Omental fat pad (tissue), 4 donors: Measurements from ENCODE around the gene URB1. TPM values are rescaled to one million over a fixed set of nuclear protein-coding genes. Genes with fewer than 3 reads are reported as not detected.
"Not testable (repeated sequence)": the region's sequence is repeated elsewhere in the genome, so short reads cannot be mapped to it uniquely, and the experiment has no call there.

ENCODE experiments used
- ATAC-seq: fragments of 150-250 bp; one replicate; pipeline ENCODE4 v1.9.1; 2016; ENCODE audit warnings: mild to moderate bottlenecking, moderate library complexity; ENCODE audit not compliant: low FRiP score
- DNase-seq: peaks from one replicate; pipeline ENCODE4 v3.0.0-alpha.2; 2019; ENCODE audit warnings: low spot score
- total RNA-seq, 4 donors: library from RNA; depleted of rRNA; stranded (reverse); fragments of >200 nt; gene quantifications; one replicate each; pipeline ENCODE4 v1.1.0, GENCODE V29; 2016
- TF ChIP-seq, protein P1 (sequence below), 3 donors: fragments of 450-650 bp; IDR thresholded peaks; one replicate each; pipeline ENCODE4 v1.5.1; 2016 to 2017; ENCODE audit warnings: antibody characterized with exemption in 3 of 3, mild to moderate bottlenecking in 3 of 3, moderate library complexity in 2 of 3

Gene URB1
- total RNA-seq, 4 donors from 2014 or later, result 17.3 to 48.5 (median 17.4) TPM

DNA sequence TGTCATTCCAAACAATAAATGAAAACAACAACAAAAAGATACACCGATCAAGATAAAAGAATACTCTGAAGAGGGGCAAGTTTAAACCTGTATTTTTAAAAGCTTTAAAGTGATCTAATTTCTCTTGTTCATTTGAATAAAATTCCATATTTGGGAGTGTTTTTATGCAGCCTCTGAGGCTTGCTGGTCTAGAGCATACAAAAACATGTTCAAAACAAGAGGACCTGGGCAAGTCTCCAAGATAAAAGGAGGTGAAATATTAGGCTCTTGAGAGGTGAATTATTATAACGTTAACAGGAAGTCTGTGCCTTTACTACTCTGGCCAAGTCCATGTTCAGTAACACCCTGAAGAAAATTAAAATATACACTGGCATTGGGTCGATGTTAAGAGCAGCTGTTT lies 20.1 kb downstream of the URB1 start:
- DNase-seq, result no peak
- ATAC-seq, result no peak
- TF ChIP-seq, protein P1, sequence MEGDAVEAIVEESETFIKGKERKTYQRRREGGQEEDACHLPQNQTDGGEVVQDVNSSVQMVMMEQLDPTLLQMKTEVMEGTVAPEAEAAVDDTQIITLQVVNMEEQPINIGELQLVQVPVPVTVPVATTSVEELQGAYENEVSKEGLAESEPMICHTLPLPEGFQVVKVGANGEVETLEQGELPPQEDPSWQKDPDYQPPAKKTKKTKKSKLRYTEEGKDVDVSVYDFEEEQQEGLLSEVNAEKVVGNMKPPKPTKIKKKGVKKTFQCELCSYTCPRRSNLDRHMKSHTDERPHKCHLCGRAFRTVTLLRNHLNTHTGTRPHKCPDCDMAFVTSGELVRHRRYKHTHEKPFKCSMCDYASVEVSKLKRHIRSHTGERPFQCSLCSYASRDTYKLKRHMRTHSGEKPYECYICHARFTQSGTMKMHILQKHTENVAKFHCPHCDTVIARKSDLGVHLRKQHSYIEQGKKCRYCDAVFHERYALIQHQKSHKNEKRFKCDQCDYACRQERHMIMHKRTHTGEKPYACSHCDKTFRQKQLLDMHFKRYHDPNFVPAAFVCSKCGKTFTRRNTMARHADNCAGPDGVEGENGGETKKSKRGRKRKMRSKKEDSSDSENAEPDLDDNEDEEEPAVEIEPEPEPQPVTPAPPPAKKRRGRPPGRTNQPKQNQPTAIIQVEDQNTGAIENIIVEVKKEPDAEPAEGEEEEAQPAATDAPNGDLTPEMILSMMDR (IDR thresholded peaks at IDR 0.05), result no peak

DNA sequence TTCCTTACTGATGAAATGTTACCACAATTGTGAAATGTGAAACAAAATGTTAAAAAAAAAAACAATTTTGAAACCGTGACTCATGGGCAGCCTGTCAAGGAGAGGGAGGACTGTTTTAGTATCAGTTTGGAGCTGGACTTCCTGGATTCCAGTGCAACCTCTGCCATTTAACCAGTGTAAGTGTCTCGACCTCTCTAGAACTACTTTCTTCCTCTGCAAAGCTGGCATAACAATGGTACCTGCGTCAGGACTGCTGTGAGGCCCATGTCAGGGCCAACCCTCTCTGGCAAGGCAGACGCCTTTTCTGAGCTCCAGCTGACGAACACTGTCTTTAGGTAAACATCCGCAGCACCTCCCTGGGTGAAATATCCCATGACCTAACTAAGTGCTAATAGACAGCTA lies 20.9 kb downstream of the URB1 start:
- peak; percentile 93 for ATAC-seq
- no peak for DNase-seq
- TF ChIP-seq, protein P1 (IDR thresholded peaks at IDR 0.05), result no peak

- ATAC-seq, result peak; percentile 19
These were observed 21.6 kb downstream of the URB1 start for GRCh38 chr21:32370998-32371766.

DNA sequence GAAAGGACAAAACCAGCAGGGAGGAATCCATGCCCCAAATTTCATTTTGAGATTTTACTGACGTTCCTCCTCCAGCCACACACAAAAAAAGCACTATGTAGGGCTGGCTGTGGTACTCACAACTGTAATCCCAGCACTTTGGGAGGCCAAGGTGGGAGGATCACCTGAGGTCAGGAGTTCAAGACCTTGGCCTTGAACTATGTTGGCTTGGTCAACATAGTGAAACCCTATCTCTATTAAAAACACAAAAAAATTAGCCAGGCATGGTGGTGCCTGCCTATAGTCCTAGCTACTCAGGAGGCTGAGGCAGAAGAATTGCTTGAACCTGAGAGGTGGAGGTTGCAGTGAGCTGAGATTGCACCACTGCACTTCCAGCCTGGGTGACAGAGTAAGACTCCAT lies 23.9 kb downstream of the URB1 start:
- DNase-seq, ATAC-seq: not testable (repeated sequence)

More at GRCh38 chr21:32370998-32371766, 21.6 kb downstream of the URB1 start:
- DNase-seq, result no peak
- TF ChIP-seq, protein P1 (IDR thresholded peaks at IDR 0.05), result no peak

DNA sequence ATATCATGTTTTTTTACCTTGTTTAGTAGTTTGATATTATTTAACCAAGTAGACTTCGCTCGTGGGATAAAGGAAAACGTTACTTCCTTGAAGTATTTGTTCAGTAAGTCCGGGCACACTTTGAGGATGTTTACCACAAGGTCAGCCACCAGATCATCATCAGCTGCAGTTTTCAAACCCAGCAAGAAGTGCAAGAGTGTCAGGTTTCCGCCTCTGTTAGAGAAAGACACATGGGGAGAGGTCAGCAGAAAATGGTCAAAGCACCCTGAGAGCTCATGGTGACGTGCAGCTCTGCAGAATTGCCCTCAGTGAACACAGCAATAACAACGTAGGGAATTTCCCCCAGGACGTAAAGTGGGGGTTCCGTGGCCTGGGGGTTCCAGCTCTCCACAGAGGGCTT lies 24.4 kb downstream of the URB1 start:
- DNase-seq (no peak), ATAC-seq (no peak)
- TF ChIP-seq, protein P1 (IDR thresholded peaks at IDR 0.05), result no peak

DNA sequence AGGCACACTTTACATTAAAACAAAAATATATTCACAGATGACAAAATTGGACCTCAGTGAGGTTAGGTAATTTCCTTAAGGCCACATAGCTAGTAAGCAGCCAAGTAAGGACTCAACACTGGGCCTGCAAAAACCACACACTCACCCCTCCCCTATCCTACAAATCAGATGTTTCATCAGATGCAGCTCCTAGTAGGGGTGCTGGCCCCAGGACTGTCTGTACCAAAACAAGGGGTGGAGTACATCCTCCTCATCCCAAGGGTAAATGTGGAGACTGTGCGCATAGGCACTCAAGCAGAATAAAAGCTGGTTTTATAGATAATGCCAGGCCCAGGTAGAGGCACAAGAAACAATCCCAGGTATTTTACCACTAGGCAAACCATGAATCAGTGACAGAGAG lies 25.7 kb downstream of the URB1 start:
- ATAC-seq, result no peak
- DNase-seq, result no peak
- TF ChIP-seq, protein P1 (IDR thresholded peaks at IDR 0.05), result no peak

- DNase-seq (no peak), ATAC-seq (no peak)
- TF ChIP-seq, protein P1 (IDR thresholded peaks at IDR 0.05), result no peak
These were observed 26.6 kb downstream of the URB1 start for GRCh38 chr21:32366191-32366590.
